Measurements from ENCODE around the gene CSRNP2.
A peak's percentile ranks its signal among the peaks of the same experiment; 100 is the strongest.
"Not testable (repeated sequence)": the region's sequence is repeated elsewhere in the genome, so short reads cannot be mapped to it uniquely, and the experiment has no call there.

Gene CSRNP2, protein sequence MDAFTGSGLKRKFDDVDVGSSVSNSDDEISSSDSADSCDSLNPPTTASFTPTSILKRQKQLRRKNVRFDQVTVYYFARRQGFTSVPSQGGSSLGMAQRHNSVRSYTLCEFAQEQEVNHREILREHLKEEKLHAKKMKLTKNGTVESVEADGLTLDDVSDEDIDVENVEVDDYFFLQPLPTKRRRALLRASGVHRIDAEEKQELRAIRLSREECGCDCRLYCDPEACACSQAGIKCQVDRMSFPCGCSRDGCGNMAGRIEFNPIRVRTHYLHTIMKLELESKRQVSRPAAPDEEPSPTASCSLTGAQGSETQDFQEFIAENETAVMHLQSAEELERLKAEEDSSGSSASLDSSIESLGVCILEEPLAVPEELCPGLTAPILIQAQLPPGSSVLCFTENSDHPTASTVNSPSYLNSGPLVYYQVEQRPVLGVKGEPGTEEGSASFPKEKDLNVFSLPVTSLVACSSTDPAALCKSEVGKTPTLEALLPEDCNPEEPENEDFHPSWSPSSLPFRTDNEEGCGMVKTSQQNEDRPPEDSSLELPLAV

DNA sequence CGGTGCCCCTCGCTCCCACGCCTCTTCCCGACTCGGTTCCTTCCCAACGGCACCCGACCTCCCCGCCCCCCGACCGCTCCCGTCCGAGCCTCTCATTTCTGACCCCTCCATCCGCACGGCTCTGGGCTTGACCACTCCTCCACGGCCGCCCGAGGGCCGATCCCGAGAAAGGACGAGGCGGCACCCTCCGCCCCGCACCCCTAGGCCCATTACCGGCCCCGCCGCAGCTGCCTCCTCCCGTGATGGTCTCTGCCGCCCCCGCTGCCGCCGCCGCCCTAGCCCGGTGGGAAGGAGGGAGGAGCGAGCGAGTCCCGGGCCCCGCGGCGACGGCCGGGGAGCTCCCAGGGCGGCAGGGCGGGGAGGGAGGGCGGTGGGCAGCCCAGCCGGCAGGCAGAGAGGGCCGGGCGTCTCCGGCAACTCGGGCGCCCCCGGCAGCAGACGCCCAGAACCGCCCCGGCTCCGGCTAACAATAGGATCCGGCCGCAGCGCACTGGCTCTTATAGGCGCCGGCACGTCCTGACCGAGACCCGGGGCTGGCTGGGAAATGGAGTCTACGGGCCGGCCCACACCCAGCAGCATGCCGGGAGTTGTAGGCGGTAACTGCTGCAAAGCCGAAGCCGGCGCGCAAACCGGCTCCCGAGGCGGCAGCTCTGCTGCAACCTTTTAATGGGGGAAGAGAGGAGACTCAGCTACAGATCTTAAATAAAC is at the start of gene CSRNP2:
Gene CSRNP2 (minus strand): TSS at position 471 of the 708 bp plus-strand sequence. CDS start 7,035 bp downstream, outside the sequence.
- DNase-seq: peak; percentile 86

DNA sequence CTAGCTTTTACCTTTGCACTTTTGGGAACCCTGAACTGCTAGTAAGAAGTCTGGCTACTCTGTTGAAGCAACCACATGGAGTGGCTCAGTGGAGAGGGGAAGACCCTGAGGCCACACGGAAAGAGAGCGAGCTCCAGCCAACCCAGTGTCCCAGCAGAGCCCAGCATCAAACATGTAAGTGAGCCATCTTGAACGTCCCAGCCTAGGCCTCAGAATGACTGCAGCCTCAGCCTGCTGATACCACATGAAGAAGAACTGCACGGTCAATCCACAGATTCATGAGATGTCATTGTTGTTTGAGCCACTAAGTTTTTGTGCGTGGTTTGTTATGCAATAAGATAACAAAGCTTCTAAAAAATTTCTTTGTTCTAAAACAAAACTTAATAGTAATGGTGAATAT is 49.3 kb upstream of the CSRNP2 start:
- no peak for DNase-seq

DNA sequence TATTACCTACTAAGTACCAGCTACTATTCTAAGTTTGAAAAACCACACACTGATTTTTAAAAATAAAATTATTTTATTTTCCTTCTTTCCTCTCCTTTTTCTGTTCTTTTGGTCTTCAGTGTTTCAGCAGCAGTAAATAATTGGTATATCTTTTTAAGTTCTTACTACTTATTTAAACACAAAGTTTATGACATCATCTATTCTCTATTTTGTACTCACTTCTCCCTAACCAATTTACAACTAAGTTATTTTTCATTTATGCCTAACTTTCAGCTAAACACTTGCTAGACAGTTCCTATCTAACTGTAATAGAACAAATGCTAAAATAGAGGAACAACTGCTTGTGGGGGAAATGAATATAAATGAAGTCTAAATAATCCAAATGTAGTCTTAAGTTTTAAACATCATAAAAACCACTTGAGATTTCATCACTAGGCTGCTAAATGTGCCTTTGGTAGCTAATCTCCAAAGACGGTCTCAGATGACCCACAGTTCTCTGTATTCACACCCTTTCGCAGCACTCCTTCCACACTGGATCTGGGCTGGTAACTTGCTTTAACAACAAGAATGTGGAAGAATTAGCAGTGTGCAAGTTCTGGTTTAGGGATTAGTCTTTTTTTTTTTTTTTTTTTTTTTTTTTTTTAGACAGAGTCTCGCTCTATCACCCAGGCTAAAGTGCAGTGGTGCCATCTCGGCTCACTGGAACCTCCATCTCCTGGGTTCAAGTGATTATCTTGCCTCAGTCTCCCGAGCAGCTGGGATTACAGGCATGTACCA is 48.5 kb upstream of the CSRNP2 start:
- DNase-seq: no peak

DNA sequence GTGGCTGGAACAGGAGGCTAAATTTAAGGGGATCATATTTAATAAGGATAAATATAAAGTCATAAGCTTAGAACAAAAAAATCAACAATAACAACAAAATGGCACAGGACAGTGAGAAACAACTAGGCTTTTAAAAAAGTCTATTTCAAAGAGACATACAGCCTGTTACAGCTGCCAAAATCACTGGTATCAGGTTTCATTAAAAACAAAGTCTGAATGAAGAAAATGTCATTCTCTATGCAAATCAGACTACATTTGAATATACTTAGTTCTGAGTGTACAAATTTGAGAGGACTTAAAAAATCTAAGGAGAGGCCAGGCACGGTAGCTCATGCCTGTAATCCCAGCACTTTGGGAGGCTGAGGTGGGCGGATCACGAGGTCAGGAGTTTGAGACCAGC is 45.5 kb upstream of the CSRNP2 start:
- no peak for DNase-seq

DNA sequence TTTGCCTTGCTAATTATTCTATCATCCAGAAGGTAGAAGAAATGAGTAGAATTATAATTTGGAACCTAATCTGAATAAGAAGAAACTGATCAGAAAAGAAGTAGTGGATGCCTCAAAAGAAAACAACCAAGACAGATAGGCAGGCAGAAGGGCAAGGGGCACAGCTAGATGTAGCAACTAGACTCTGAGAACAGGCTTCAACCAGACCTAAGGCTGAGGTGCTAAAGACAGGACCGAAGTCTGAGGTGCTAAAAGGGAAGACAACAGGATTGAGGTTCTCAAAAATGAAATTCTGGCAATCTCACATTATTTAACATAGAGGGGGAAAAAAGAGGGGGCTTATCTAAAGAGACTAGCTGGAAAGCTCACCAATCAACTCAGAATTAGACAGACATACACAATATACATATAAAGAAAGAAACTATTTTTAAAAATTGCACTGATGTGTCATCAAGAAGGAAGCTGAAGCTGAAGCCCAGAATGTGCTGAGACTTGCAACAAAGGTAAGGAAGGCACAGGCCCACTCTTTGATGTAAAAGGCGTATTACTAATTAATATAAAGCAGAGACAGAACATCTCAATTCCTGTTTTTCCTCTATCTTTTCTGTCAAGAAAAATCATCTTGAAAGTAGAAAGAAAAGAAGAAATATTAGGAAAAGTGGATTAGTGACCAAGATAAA is 43.8 kb upstream of the CSRNP2 start:
- DNase-seq: no peak

DNA sequence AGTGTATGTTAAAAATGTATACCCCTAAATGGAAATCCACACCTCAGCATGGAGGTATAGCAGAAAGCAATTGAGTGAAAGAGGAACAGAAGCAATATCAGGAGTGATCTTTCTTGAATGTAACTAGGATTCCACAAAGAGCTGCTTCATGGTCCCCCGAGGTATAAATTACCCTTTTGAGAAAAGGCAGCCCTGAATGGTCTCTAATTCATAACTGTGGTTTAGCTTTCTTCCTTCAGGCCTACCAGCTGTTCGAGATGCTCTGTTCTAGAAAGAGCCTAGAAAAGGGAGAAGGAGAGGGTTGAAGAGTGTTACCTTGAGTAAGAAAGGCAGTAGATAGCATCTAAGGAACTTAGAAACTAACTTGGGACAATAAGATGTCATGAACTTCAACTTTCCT is 42.9 kb upstream of the CSRNP2 start:
- no peak for DNase-seq

DNA sequence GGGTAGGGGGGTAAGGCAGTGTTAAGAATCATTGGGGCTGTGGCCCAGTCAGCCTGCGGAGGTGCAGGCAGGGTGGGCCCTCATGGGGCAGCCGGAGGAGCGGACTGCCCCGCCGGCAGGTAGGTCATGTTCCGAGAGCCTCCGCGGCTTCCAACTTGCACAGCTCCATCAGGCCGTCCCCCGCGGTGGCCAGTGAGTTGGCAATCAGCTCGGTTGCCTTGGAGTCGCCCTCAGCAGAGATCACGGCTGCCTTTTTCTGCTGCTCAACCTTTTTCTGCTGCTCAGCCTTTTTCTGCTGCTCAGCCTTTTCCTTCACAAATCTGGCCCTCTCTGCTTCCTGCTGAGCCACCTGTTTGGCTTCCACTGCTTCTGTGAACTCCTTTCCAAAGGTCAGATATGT is 41.1 kb upstream of the CSRNP2 start:
- no peak for DNase-seq

DNA sequence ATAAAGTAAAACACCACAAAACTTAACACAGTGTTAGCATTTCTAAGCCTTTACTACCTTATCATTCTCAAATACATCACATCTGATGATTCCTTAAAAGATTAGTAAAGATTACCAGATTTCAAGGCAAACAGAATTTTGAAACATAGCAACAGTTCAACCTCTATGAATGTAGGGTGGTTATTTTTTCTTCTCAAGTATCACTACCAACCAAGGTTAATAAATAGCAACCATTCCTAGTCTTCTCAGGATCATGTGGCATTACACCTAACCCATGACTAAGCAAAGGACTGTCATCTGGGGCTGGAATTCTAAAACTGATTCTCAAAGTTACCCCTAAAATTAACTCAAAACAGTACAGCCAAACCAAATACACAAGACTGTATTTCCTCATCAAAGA is 39.4 kb upstream of the CSRNP2 start:
- DNase-seq: no peak

DNA sequence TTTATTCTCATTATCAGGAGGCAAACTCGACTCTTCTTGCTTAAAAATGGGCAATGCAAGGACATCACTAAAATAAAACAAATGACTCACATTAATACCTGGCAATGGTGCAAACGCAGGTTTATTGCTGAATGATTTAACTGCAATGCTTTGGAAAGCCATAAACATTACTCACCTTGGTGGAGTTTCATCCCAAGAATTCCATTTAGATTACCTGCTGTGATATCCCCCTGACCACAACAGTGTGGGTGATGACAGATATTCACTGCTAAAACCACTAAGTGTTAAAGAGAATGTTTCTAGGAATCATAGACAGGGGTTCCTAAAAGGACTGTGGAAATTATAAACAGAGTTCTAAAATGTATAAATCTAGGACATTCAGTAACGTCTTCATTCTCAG is 35.3 kb upstream of the CSRNP2 start:
- no peak for DNase-seq

DNA sequence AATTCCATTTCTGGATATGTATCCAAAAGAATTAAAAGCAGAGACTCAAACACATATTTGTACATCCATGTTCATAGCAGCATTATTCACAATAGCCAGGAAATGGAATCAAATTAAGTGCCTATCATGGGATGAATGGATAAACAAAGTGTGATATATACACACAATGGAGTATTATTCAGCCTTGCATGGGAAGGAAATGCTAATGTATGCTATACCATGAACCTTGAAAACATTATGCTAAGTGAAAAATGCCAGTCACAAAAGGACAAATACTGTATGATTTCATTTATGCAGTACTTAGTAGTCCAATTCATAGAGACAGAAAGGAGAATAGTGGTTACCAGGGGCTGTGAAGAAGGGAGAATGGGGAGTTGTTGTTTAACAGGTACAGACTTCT is 32.1 kb upstream of the CSRNP2 start:
- DNase-seq: no peak

DNA sequence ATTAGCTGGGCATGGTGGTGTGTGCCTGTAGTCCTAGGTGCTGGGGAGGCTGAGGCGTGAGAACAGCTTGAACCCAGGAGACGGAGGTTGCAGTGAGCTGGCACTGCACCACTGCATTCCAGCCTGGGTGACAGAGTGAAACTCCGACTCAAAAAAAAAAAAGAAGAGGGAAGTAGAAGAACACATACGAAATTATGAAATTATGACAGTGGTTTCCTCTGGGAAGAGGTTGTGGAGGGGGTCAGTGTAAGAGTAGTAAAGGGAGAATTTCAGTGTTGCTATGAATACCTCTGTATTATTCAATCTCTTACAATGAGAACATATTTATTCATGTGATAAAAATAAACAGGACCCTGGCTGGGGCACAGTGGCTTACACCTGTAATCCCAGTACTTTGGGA is 24.7 kb upstream of the CSRNP2 start:
- DNase-seq: no peak

DNA sequence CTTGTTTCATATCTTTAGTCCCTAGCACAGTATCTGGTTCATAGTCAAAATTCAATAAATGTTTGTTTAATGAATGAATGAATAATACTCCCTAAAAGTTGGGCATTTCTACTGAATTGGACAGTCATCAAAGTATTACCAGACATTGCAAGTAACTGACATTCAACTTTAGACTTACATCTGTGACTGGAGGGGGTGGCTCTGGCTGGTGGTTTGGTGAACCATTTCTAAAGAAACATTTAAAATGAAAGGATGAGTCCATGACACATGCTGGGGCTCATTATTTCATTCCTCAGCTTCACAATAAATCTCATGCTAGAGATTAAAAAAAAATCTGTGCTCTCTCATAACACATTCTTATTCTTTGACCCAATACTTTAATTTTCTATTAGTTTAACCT is 20.6 kb upstream of the CSRNP2 start:
- no peak for DNase-seq

DNA sequence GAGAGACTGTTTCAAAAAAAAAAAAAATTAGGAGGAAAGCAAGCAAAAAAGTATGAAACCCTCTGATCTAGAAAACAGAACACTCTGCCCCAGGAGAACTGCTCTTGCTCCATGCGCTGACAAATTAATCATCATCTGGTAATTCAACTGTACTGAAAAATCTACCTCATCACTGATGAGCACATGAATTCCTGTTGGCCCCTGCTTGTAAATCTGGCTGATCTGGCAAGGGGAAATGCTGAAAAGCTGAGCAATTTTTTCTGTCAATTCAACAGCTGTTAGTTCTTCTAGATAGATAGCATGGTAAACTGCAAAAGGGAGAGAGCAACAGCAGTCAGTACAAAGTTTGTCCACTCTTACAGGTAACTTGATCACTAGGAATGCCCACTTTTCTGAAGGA is 15.2 kb upstream of the CSRNP2 start:
- DNase-seq: no peak

DNA sequence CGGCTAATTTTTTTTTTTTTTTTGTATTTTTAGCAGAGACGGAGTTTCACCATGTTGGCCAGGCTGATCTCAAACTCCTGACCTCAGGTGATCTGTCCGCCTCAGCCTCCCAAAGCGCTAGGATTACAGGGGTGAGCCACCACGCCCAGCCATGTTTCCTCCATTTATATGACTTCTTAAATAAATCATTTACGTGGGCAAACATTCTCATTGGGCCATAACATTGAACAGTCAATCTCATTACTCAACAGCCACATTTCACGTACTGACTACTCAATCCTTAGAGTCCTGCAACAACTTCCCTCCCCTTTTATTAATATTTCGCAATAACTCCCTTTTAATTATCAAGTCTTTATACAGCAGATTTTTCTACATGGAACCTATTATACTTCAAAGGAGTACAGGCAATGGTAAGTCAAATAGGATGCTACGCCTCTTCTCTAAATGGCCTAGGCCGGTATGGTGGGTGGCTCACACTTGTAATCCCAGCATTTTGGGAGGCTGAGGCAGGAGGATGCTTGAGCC is 7.4 kb upstream of the CSRNP2 start:
- no peak for DNase-seq

DNA sequence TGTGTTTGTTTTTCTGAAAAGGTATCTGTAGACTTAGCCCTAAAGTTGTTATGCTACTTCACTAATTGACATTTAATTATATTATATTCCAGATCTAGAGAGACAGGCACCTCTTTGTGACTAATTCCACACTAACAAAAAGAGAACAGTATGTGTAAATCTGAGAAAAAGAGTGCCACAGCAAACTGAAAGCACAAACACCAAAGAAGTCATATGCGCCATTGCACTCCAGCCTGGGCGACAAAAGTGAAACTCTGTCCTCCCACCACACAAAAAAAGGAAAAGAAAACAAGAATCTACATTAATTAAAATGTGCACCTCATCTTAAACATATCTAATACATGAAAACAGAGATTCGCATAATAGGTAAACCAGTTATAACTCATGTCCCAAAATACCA is 4.4 kb upstream of the CSRNP2 start:
- DNase-seq: no peak

DNA sequence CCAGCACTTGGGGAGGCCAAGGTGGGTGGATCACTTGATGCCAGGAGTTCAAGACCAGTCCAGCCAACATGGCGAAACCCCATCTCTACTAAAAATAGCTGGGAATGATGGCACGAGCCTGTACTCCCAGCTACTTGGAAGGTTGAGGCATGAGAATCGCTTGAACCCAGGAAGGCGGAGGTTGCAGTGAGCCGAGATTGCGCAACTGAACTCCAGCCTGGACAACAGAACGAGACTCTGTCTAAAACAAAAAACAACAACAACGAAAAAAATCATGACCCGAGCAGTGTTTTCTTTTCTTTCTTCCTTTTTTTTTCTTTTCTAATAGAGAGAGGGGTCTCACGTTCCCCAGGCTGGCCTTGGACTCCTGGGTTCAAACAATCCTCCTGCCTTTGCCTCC is 3.5 kb upstream of the CSRNP2 start:
- no peak for DNase-seq

DNA sequence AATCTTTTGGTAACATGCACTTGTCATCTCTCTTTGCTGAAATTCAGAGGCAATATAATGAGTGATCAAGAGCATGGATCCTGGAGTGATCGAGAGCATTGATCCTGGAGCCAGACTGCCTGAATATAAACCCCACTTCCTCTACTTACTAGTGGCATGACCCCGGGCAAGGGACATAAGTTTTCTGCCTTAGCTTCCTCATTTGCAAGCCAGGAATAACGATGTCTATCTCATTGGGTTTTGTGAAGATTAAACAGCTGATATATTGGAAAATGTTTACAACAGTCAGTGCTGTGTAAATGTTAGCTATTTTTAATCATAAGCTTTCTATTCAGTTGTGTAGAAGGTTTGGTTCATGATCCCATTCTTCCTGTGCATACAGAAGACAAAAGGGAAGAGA is 2.4 kb upstream of the CSRNP2 start:
- no peak for DNase-seq

DNA sequence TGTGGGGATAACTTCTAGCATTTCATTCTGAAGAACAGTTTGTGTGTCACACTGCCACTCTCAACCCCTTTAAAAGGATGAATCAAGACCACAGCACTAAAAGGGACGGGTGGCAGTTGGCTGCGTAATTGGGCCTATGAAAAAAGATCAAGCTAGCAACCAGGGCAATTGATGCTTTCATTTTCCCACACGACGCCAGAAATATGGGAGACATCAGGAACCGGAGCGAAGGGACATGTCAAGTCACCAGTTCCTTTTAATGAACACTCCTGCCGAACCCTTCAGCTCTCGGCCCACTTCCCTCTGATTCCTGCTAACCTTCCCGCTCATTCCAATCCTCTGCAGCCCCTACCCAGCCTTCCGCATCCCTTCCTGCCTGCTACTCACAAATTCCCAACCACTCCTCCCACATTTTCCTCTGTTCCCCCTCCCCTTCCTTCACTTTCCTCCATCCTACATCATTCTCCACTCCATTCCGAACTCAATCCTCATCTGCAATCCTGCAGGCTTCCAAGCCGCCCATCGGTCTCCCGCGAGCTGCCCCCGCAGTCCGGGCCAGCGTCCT is 753 bp downstream of the CSRNP2 start:
- peak; percentile 24 for DNase-seq

DNA sequence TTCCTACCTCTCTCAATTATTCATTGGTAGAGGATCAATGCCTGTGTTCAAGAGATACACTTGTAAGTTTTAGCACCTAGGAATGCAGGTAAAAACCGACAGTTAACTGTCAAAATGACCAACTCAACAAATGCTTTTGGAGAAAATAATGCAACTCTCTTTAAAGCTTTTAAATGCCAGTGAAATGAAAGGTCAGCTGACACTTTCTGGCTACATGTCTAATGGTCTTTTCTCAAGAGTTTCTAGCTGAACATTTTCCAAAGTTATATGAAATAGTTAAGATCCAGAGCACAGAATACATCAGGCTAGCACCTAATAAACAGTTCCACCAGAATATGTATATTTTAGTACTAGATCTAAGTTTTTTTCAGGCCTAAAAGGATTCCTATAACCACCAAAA is 2.0 kb downstream of the CSRNP2 start:
- no peak for DNase-seq

DNA sequence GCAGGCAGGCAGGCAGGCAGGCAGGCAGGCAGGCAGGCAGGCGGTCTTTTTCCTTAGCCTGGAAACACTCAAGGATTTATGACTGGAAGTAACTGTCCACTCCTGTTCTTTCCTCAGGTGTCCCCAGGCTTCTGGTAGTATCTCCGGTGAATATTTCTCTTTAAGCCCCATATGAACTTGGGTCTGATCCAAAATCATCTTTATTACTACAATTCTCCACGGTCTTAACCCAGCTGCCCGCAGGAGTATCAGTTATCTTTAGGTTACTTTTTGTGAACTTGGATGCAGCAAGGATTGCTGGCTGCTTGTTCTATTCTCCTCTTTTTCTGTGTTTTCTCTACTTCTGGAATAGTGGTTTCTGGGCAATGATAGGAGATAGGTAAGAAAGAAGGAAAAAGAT is 3.3 kb downstream of the CSRNP2 start:
- no peak for DNase-seq

DNA sequence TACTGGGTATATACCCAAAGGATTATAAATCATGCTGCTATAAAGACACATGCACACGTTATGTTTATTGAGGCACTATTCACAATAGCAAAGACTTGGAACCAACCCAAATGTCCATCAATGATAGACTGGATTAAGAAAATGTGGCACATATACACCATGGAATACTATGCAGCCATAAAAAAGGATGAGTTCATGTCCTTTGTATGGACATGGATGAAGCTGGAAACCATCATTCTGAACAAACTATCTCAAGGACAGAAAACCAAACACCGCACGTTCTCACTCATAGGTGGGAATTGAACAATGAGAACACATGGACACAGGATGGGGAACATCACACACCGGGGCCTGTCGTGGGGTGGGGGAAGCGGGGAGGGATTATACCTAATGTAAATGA is 4.5 kb downstream of the CSRNP2 start:
- DNase-seq: not testable (repeated sequence)

DNA sequence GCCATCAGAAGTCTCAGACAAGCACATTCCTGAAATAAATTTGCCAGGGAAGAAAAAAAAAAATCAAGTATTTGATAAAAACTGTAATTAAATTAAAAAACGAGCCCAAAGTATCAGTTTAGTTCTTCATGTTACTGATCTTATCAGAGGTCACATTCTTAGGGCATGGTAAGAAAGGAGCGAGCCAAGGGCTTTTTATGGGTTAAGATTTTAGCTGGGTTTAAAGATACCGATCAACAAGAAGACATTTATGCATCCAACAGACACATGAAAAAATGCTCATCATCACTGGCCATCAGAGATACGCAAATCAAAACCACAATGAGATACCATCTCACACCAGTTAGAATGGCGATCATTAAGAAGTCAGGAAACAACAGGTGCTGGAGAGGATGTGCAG is 5.0 kb downstream of the CSRNP2 start:
- DNase-seq: not testable (repeated sequence)

All from NCI-H1105 treated with DMSO at 0.1 percent for 48 hours (cell line).